Astrocyte of the spinal cord (primary cell): ENCODE data around the gene BMI1.
"Not testable (repeated sequence)": the region's sequence is repeated elsewhere in the genome, so short reads cannot be mapped to it uniquely, and the experiment has no call there.

Experiments
- DNase-seq: peaks from one replicate; pipeline ENCODE4 v3.0.0; 2011; ENCODE audit warnings: low read depth, low spot score
- H3K4me3 ChIP-seq: 2 replicates; pipeline ENCODE4 v1.5.1; 2011; ENCODE audit warnings: low read depth, mild to moderate bottlenecking, low read length, moderate library complexity
- CTCF ChIP-seq: IDR thresholded peaks from 2 replicates; pipeline ENCODE4 v1.5.1; 2012; ENCODE audit warnings: low read depth, mild to moderate bottlenecking, low read length, inconsistent platforms
- in situ Hi-C: cut with HindIII; loops from 2 replicates; pipeline ENCODE4 v1.10.0; 2017; ENCODE audit warnings: low sequenced_read_pairs

Gene BMI1

GRCh38 chr10:22349755-22350154, 28.9 kb downstream of the BMI1 start:
- in situ Hi-C loops = no loop called here
- TF ChIP-seq CTCF = no peak
- no peak for DNase-seq
- H3K4me3 ChIP-seq = no peak overlapping the region

GRCh38 chr10:22351131-22351703, 30.3 kb downstream of the BMI1 start:
- no peak for TF ChIP-seq CTCF
- no peak for DNase-seq
- no peak overlapping the region for H3K4me3 ChIP-seq
- in situ Hi-C loops = no loop called here

GRCh38 chr10:22356324-22356873, 35.5 kb downstream of the BMI1 start:
- in situ Hi-C loops = no loop called here

GRCh38 chr10:22357770-22358169, 36.9 kb downstream of the BMI1 start:
- DNase-seq, in situ Hi-C loops, H3K4me3 ChIP-seq: not testable (repeated sequence)

More at GRCh38 chr10:22356324-22356873, 35.5 kb downstream of the BMI1 start:
- no peak overlapping the region for H3K4me3 ChIP-seq
- no peak for DNase-seq
- no peak for TF ChIP-seq CTCF

- TF ChIP-seq CTCF = no peak
- no peak for DNase-seq
- in situ Hi-C loops = no loop called here
- H3K4me3 ChIP-seq = no peak overlapping the region
Observed at GRCh38 chr10:22363305-22363704, 42.4 kb downstream of the BMI1 start.

GRCh38 chr10:22364407-22365140, 43.7 kb downstream of the BMI1 start:
- TF ChIP-seq CTCF = no peak
- in situ Hi-C loops = no loop called here
- DNase-seq = no peak
- no peak overlapping the region for H3K4me3 ChIP-seq

GRCh38 chr10:22365233-22365632, 44.3 kb downstream of the BMI1 start:
- no peak for DNase-seq
- in situ Hi-C loops = no loop called here
- TF ChIP-seq CTCF = no peak
- H3K4me3 ChIP-seq = no peak overlapping the region
